GM23248 (cell line): ENCODE results near the gene C1QTNF2.

ENCODE experiments used
- EZH2 ChIP-seq: fragments of 200-600 bp; sonication (generic); IDR thresholded peaks from 2 replicates; pipeline ENCODE4 v1.6.1; 2018; ENCODE audit warnings: antibody characterized with exemption, mild to moderate bottlenecking; ENCODE audit not compliant: insufficient read depth, poor library complexity, severe bottlenecking
- EZH2phosphoT487 ChIP-seq: fragments of 200-600 bp; sonication (generic); IDR thresholded peaks from 2 replicates; pipeline ENCODE4 v1.6.1; 2018; ENCODE audit warnings: antibody characterized with exemption, moderate library complexity, mild to moderate bottlenecking, low read depth; ENCODE audit not compliant: insufficient read depth

DNA sequence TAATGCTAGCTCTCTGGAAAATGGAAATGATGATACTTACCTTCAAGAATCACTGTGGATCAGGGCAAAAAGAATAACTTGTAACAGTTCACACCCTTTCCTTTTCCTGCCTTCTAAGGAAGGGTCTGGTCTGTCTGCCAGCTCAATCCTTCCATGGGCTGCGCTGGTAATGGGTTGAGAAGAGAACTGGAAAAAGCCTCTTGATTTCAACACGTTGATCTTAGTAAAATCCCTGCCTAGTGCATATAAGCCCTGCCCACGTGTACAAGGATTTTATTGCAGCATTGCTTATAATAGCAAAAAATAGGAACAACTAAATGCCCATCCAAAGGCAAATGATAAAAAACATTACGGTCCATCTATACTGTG, 20.5 kb downstream of the C1QTNF2 start:
- TF ChIP-seq EZH2 (no peak), EZH2phosphoT487 (no peak)
